Common myeloid progenitor, CD34-positive (primary cell): ENCODE measurements around the gene CFAP410.
"Not testable (repeated sequence)": the region's sequence is repeated elsewhere in the genome, so short reads cannot be mapped to it uniquely, and the experiment has no call there.

Experiments used
- CTCF ChIA-PET: fragments of 350-600 bp; sonication (Branson Sonifier 250); formaldehyde crosslinking; loops from one replicate; lab custom pipeline; 2021; ENCODE audit warnings: antibody characterized with exemption; lab: Charles Lee
- POLR2A ChIA-PET: fragments of 350-600 bp; sonication (Branson Sonifier 250); formaldehyde crosslinking; loops from one replicate; lab custom pipeline; 2021; ENCODE audit warnings: antibody characterized with exemption; lab: Charles Lee
- DNase-seq, 3 donors: peaks; one replicate each; pipeline versions ENCODE4 v3.0.0 to v3.0.0-alpha.2; 2013
- H3K27ac ChIP-seq, 2 experiments: 1 replicate in 1 of 2; 2 replicates in 1 of 2; pipeline ENCODE4 v1.7.0; 2013; ENCODE audit warnings: inconsistent platforms in 2 of 2, low read length in 2 of 2, mild to moderate bottlenecking in 2 of 2, low read depth in 1 of 2, moderate library complexity in 1 of 2; ENCODE audit not compliant: severe bottlenecking in 2 of 2, insufficient read depth in 1 of 2, poor library complexity in 1 of 2
- H3K27me3 ChIP-seq, 5 experiments: replicated peaks in 2 of 5; 1 replicate in 3 of 5; 2 replicates in 2 of 5; pipeline versions ENCODE4 v1.6.1 to v1.7.0; 2013; ENCODE audit warnings: low read length in 4 of 5, mild to moderate bottlenecking in 2 of 5, moderate library complexity in 2 of 5, inconsistent platforms in 1 of 5; ENCODE audit not compliant: insufficient read depth in 5 of 5, control insufficient read depth in 4 of 5
- H3K36me3 ChIP-seq, 4 experiments: 1 replicate in 2 of 4; 2 replicates in 2 of 4; pipeline versions ENCODE4 v1.6.1 to v1.7.0; 2013; ENCODE audit warnings: low read length in 3 of 4, control low read depth in 1 of 4, mild to moderate bottlenecking in 1 of 4; ENCODE audit not compliant: control insufficient read depth in 4 of 4, insufficient read depth in 4 of 4
- H3K4me1 ChIP-seq, 4 experiments: 1 replicate in 3 of 4; 2 replicates in 1 of 4; pipeline versions ENCODE4 v1.6.1 to v1.7.1; 2013; ENCODE audit warnings: low read length in 3 of 4, mild to moderate bottlenecking in 3 of 4, control low read depth in 1 of 4, inconsistent platforms in 1 of 4, moderate library complexity in 1 of 4; ENCODE audit not compliant: control insufficient read depth in 4 of 4, insufficient read depth in 4 of 4; ENCODE audit errors: control extremely low read depth in 1 of 4
- H3K4me3 ChIP-seq, 7 experiments: 1 replicate in 4 of 7; 2 replicates in 3 of 7; pipeline versions ENCODE4 v1.5.1 to v1.7.0; 2013; ENCODE audit warnings: mild to moderate bottlenecking in 7 of 7, low read length in 6 of 7, moderate library complexity in 6 of 7, inconsistent platforms in 2 of 7, low read depth in 2 of 7, control low read depth in 1 of 7; ENCODE audit not compliant: insufficient read depth in 4 of 7, control insufficient read depth in 1 of 7; ENCODE audit errors: extremely low read depth in 1 of 7
- H3K9me3 ChIP-seq, 5 experiments: 1 replicate in 4 of 5; 2 replicates in 1 of 5; pipeline versions ENCODE4 v1.6.1 to v1.7.1; 2013; ENCODE audit warnings: low read length in 4 of 5, mild to moderate bottlenecking in 2 of 5, inconsistent platforms in 1 of 5, low read depth in 1 of 5, moderate library complexity in 1 of 5; ENCODE audit not compliant: control insufficient read depth in 4 of 5, insufficient read depth in 2 of 5; ENCODE audit errors: control extremely low read depth in 1 of 5
- WGBS: methylation state at CpG from one replicate; pipeline ENCODE4 v1.1.5; 2013; ENCODE audit not compliant: insufficient coverage; 5-methylcytosine and 5-hydroxymethylcytosine counted together

The CFAP410 gene

DNA sequence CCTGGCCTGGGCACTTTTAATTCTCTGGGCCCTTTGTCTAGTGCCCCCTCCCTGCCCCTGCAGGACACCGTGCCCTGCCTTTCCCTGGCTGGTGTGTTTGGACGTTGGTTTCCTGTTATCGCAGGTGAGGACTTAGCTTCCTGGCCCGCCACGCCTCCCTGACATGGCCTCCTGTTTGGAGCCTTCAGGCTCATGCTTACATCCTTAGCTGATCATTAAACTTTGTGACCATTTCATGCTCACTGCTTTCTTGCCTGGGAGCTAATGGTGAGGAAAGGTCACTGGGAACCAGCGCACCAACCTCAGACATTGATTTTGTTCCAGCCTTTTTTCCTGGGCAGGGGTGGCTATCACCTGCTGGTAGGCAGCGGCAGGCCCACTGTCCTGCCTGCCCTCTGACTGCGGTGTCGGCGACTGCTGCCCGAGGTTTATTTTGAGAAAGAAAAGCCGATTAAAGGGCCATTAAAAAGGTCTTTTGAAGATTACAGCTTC, 35.7 kb downstream of the CFAP410 start:
- DNase-seq = no peak
- POLR2A ChIA-PET = no interaction called here
- CTCF ChIA-PET = interaction anchor here (1.2 to 1.4 kb wide), 3 partner anchors 15 to 28 kb away, joined by 3 read pairs; no protein-coding TSS in a partner anchor
- H3K9me3 ChIP-seq = no peaks in the 10 kb centered on the region
- no peak overlapping the region for H3K27ac ChIP-seq
- peaks cover under 1 to 47% (median 41%) of the 10 kb centered on the region in 4 experiments for H3K4me1 ChIP-seq
- WGBS = 74% methylated on average over 12 of the region's 12 CpGs
- peaks cover 2 to 30% (median 19%) of the 10 kb centered on the region in 4 experiments for H3K36me3 ChIP-seq
- no peak overlapping the region for H3K4me3 ChIP-seq
- no peaks in the 10 kb centered on the region for H3K27me3 ChIP-seq

- H3K27ac ChIP-seq, H3K27me3 ChIP-seq, DNase-seq, POLR2A ChIA-PET, H3K9me3 ChIP-seq: not testable (repeated sequence)
- Histone ChIP-seq H3K4me3 (peak overlapping the region in 1 of 7 experiments; percentile 7), H3K36me3 (peaks cover 2 to 25% (median 15%) of the 10 kb centered on the region in 4 experiments), H3K4me1 (peaks cover 7 to 53% (median 46%) of the 10 kb centered on the region in 4 experiments)
- WGBS = 83% methylated on average over 13 of the region's 23 CpGs
- CTCF ChIA-PET = interaction anchor here (0.8 to 1.4 kb wide), 3 partner anchors 16 to 177 kb away, joined by 3 to 4 read pairs (median 3); no protein-coding TSS in a partner anchor
Measured at GRCh38 chr21:44302573-44303401, 36.4 kb downstream of the CFAP410 start.

DNA sequence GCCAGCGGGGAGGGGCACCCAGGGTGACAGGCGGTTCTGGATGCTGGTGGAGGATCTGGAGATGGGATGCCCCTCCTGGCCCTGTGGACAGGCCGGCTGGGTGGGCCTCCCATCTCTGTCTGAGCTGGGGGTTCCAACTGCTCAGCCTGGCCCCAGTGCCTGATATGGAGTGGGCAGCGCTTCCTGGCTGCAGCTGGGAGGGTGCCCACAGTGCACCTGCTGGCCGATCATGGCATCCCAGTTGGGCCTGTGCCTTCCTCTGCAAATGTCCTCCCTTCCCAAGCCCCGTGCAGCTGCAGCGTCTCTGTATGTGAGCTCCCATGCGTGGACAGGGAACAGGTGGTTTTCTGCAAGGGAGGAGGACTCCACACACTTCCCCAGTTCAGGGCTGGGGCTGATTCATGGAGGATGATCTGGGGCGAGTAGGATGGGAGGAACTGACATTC, 37.2 kb downstream of the CFAP410 start:
- H3K4me1 ChIP-seq = peaks cover 7 to 59% (median 51%) of the 10 kb centered on the region in 4 experiments
- peaks cover 2 to 17% (median 8%) of the 10 kb centered on the region in 4 experiments for H3K36me3 ChIP-seq
- H3K9me3 ChIP-seq = no peaks in the 10 kb centered on the region
- WGBS = 89% methylated on average over 4 of the region's 9 CpGs
- H3K27ac ChIP-seq = no peak overlapping the region
- ChIA-PET POLR2A (no interaction called here), CTCF (interaction anchor here (0.8 kb wide), 1 partner anchor 178 kb away, joined by 4 read pairs; no protein-coding TSS in a partner anchor)
- H3K27me3 ChIP-seq = no peaks in the 10 kb centered on the region
- peak overlapping the region in 1 of 7 experiments; percentile 7 for H3K4me3 ChIP-seq
- DNase-seq = no peak

DNA sequence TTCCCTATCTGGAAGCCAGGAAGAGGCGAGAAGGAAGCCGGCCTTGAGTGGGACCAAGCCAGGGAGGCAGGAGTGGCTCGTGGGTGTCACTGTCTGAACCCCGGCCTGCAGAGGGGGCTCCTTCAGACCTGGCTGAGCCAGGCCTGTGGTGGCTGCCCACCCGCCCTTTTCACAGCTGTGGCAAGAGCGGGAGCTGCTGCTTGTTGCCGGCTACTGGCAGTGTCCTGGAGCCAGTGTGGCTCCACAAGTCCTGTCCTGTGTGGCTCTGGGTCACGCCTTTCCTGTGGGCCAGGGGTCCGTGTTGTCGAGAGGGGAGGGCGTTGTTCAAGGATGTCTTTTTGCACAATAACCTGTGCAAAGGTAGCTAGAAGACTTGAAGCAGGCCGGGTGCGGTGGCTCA, 38.0 kb downstream of the CFAP410 start:
- peaks cover 7 to 64% (median 53%) of the 10 kb centered on the region in 4 experiments for H3K4me1 ChIP-seq
- no peaks in the 10 kb centered on the region for H3K9me3 ChIP-seq
- H3K4me3 ChIP-seq = peak overlapping the region in 6 of 7 experiments; percentile 60 to 84 (median 76)
- no peaks in the 10 kb centered on the region for H3K27me3 ChIP-seq
- H3K36me3 ChIP-seq = peaks cover 0 to 8% (median 3%) of the 10 kb centered on the region in 4 experiments
- ChIA-PET POLR2A (no interaction called here), CTCF (no interaction called here)
- DNase-seq = peak in 1 of 3 donors; percentile 28
- WGBS = 81% methylated on average over 13 of the region's 13 CpGs
- H3K27ac ChIP-seq = peak overlapping the region in 1 of 2 experiments; percentile 74

DNA sequence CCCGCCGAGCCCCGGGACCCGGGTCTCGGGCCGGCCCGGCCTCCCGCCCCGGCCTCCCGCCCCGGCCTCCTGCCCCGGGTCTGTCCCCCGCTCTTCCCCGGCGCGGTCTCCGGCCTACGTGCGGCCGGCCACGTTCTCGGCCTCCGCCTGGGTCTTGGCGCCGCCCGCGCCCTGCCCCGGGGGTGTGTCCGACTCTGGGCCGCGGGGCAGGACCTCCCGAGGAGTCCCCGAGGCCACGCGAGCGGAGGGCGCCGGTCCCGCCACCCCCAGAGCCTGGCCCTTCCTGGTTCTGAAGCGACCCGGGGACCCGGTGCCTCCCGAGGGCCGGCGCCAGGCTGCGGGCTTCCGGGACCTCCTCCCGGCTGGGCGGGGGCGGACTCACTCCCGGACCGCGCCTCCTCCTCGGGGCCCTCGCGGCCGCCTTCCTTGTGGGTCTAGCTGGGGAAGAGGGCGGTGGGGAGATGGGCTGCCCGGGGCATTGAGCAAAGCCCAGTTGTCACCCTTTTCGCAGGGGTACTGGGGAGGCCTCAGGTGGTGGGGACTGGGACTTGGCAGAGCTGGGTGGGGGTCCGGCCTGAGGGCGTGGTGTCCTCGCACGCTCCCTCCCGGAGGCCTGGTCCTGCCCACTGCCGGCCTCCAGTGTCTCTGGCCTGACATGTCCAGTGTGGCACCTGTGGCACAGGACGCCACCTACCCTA, 38.8 kb downstream of the CFAP410 start:
- Histone ChIP-seq H3K36me3 (peaks cover 0 to 5% (median under 1%) of the 10 kb centered on the region in 4 experiments), H3K4me3 (peak overlapping the region; percentile 60 to 84 (median 75)), H3K9me3 (no peaks in the 10 kb centered on the region), H3K27me3 (no peaks in the 10 kb centered on the region), H3K27ac (peak overlapping the region in 1 of 2 experiments; percentile 74), H3K4me1 (peaks cover 7 to 68% (median 58%) of the 10 kb centered on the region in 4 experiments)
- CTCF ChIA-PET = no interaction called here
- POLR2A ChIA-PET = no interaction called here
- WGBS = 0% methylated on average over 37 of the region's 67 CpGs
- peak; percentile 34 to 61 (median 43) for DNase-seq

DNA sequence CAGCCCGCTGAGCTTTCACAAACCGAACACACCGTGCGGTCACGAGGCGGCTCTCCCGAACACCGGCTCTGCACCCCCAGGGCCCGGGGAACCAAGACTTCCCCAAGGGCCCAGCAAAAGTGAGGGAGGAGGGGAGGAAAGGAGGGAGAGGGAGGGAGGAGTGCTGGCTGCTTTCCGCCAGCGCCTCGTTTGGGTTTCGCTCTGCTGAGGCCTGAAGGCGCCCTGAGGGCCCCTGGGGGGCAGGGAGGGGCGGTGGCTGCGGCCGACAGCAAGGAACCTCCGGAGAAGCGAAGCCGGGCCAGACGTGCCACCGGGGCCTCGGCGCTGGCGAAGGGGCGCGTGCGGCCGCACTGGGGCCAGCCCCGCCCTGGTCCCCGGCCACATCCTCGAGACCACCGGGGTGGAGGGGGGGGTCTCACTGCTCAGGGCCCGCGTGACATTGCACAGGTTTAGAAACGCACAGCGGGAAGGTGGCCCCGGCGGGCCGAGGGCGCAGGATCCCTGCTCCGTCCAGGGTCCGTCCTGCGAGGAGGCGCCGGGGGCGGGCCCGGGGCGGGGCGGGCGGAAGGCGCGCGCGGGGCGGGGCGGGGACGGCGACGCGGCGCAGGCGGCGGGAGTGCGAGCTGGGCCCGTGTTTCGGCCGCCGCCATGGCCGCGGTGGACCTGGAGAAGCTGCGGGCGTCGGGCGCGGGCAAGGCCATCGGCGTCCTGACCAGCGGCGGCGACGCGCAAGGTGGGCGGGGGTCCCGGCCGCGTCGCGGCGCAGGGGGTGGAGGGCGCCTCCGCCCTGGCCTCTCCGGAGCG, 39.5 kb downstream of the CFAP410 start, which contains the start of gene PFKL:
Gene PFKL (plus strand): TSS at position 596 of the 804 bp plus-strand sequence. CDS start 53 bp downstream, at position 649.
- H3K4me3 ChIP-seq = peak within 1 kb of the TSS; percentile 60 to 84 (median 77)
- no peaks in the 10 kb centered on the region for H3K9me3 ChIP-seq
- ChIA-PET POLR2A (no interaction called here), CTCF (interaction anchor here (2.3 kb wide), 1 partner anchor 13 kb away, joined by 10 read pairs; no protein-coding TSS in a partner anchor)
- DNase-seq = peak; percentile 63 to 85 (median 77)
- 0% methylated on average over 78 of the region's 94 CpGs for WGBS
- peak within 1 kb of the TSS in 1 of 2 experiments; percentile 74 for H3K27ac ChIP-seq
- H3K36me3 ChIP-seq = peaks cover 0 to 3% (median 0%) of the 10 kb centered on the region in 4 experiments
- H3K4me1 ChIP-seq = peaks cover 7 to 70% (median 61%) of the 10 kb centered on the region in 4 experiments
- no peaks in the 10 kb centered on the region for H3K27me3 ChIP-seq
